K562 (cell line): ENCODE measurements around the gene RBPJL. TPM values are rescaled to one million over a fixed set of nuclear protein-coding genes. Genes with fewer than 3 reads are reported as not detected.

ENCODE experiments used
- ARID2 ChIP-seq: fragments of 450-650 bp; IDR thresholded peaks from 2 replicates; pipeline ENCODE4 v1.6.1; 2017; ENCODE audit warnings: antibody characterized with exemption, mild to moderate bottlenecking
- HDAC2 ChIP-seq: fragments of 450-650 bp; IDR thresholded peaks from 2 replicates; pipeline ENCODE4 v1.6.1; 2016; ENCODE audit warnings: mild to moderate bottlenecking
- HDAC6 ChIP-seq: IDR thresholded peaks from 2 replicates; pipeline ENCODE4 v1.6.1; 2012; ENCODE audit warnings: low read depth, mild to moderate bottlenecking, control low read depth, inconsistent platforms, low read length, moderate library complexity
- KDM5B ChIP-seq: fragments of 200-600 bp; sonication (generic); IDR thresholded peaks from 2 replicates; pipeline ENCODE4 v1.6.1; 2012; ENCODE audit warnings: low read depth, mild to moderate bottlenecking, moderate library complexity, low read length, control low read depth, inconsistent platforms; ENCODE audit not compliant: insufficient replicate concordance
- MBD2 ChIP-seq: sonication (generic); IDR thresholded peaks from 2 replicates; pipeline ENCODE4 v1.6.1; 2016; ENCODE audit warnings: low read depth, borderline replicate concordance
- POLR2AphosphoS2 ChIP-seq: IDR thresholded peaks from 2 replicates; pipeline ENCODE4 v1.6.1; 2012; ENCODE audit warnings: low read length, improper control_type of control experiment
- SMARCB1 ChIP-seq: IDR thresholded peaks from 2 replicates; pipeline ENCODE4 v1.6.1; 2011; ENCODE audit warnings: improper control_type of control experiment, low read depth; ENCODE audit not compliant: insufficient read length
- TBP ChIP-seq: optimal IDR thresholded peaks from 2 replicates; pipeline ENCODE3; 2011; ENCODE audit warnings: low read depth, low read length, improper control_type of control experiment
- TCF7L2 ChIP-seq: fragments of 150-350 bp; IDR thresholded peaks from 2 replicates; pipeline ENCODE4 v1.6.1; 2016; ENCODE audit warnings: low read depth, mild to moderate bottlenecking, low read length, moderate library complexity
- TOE1 ChIP-seq, 2 experiments: fragments of 450-650 bp in 1 of 2; sonication (generic) in 1 of 2; formaldehyde crosslinking in 1 of 2; IDR thresholded peaks; 2 replicates each; pipeline versions ENCODE4 v1.7.1 to v1.8.0; 2016 to 2022; ENCODE audit warnings: borderline replicate concordance in 2 of 2, mild to moderate bottlenecking in 2 of 2, antibody characterized with exemption in 1 of 2, inconsistent platforms in 1 of 2, low read depth in 1 of 2, missing genetic modification reagents in 1 of 2, moderate library complexity in 1 of 2
- ZNF431 ChIP-seq: sonication (generic); formaldehyde crosslinking; IDR thresholded peaks from 2 replicates; pipeline ENCODE4 v1.8.0; 2022; ENCODE audit warnings: mild to moderate bottlenecking, missing genetic modification reagents
- polyA plus RNA-seq, 8 experiments: library from polyadenylated mRNA; depleted of rRNA in 4 of 8; stranded (reverse) in 5 of 8; unstranded in 3 of 8; fragments of >200 nt; fragmentation: Nextera tagmentation in 2 of 8; fragmentation: Illumina TruSeq in 1 of 8; extraction: Ambion mirVana in 2 of 8; extraction: Trizol in 1 of 8; gene quantifications; 2 replicates each; pipeline versions ENCODE4 v1.2.1 to v1.2.3, GENCODE V29; 2011 to 2014; ENCODE audit warnings: inconsistent platforms in 1 of 8, missing spikeins in 1 of 8
- total RNA-seq, 7 experiments: library from RNA; depleted of rRNA in 6 of 7; stranded (reverse); fragments of >200 nt in 6 of 7; fragmentation: Illumina TruSeq in 2 of 7; extraction: Trizol in 2 of 7; gene quantifications; 2 replicates each; pipeline versions ENCODE4 v1.2.1 to v1.2.3, GENCODE V29; 2011 to 2021; ENCODE audit warnings: low replicate concordance in 1 of 7
- TF ChIP-seq, protein P1 (sequence below): sonication (generic); formaldehyde crosslinking; IDR thresholded peaks from 2 replicates; pipeline ENCODE4 v1.8.0; 2023; ENCODE audit warnings: mild to moderate bottlenecking, missing genetic modification reagents

Gene RBPJL
- total and polyA plus RNA-seq, 9 of the 15 experiments (the other 6 are each of a cell fraction or from before 2014, with no cell fraction given), result not detected

GRCh38 chr20:45343532-45344167, 37.0 kb downstream of the RBPJL start (continued):
- TF ChIP-seq, protein P1, sequence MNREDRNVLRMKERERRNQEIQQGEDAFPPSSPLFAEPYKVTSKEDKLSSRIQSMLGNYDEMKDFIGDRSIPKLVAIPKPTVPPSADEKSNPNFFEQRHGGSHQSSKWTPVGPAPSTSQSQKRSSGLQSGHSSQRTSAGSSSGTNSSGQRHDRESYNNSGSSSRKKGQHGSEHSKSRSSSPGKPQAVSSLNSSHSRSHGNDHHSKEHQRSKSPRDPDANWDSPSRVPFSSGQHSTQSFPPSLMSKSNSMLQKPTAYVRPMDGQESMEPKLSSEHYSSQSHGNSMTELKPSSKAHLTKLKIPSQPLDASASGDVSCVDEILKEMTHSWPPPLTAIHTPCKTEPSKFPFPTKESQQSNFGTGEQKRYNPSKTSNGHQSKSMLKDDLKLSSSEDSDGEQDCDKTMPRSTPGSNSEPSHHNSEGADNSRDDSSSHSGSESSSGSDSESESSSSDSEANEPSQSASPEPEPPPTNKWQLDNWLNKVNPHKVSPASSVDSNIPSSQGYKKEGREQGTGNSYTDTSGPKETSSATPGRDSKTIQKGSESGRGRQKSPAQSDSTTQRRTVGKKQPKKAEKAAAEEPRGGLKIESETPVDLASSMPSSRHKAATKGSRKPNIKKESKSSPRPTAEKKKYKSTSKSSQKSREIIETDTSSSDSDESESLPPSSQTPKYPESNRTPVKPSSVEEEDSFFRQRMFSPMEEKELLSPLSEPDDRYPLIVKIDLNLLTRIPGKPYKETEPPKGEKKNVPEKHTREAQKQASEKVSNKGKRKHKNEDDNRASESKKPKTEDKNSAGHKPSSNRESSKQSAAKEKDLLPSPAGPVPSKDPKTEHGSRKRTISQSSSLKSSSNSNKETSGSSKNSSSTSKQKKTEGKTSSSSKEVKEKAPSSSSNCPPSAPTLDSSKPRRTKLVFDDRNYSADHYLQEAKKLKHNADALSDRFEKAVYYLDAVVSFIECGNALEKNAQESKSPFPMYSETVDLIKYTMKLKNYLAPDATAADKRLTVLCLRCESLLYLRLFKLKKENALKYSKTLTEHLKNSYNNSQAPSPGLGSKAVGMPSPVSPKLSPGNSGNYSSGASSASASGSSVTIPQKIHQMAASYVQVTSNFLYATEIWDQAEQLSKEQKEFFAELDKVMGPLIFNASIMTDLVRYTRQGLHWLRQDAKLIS, result peak; percentile 15; the same call in 1 of the 2 replicates
- TF ChIP-seq HDAC6 (no peak), KDM5B (no peak), ARID2 (no peak), POLR2AphosphoS2 (no peak), TCF7L2 (no peak), SMARCB1 (no peak), HDAC2 (0 out of 2 replicates have a peak, but pooled peaks have one; percentile 68), ZNF431 (CRISPR knock-in tag) (no peak), TOE1 (IDR thresholded peaks at IDR 0.05; ENCODE audit: borderline replicate concordance) (no peak), TOE1 (CRISPR knock-in tag; IDR thresholded peaks at IDR 0.05; ENCODE audit: borderline replicate concordance, low read depth) (no peak), MBD2 (no peak), TBP (no peak)
